Osteoblast (primary cell): ENCODE results near the gene LHX3. TPM values are rescaled to one million over a fixed set of nuclear protein-coding genes. Genes with fewer than 3 reads are reported as not detected.

Experiments
- DNase-seq: peaks from one replicate; pipeline ENCODE4 v3.0.0; 2011; ENCODE audit warnings: low spot score, mixed read lengths; ENCODE audit not compliant: insufficient read length; ENCODE audit errors: missing footprints
- H2AFZ ChIP-seq: 2 replicates; pipeline ENCODE4 v1.6.0; 2011; ENCODE audit warnings: mild to moderate bottlenecking, low read length
- H3K27ac ChIP-seq: 2 replicates; pipeline ENCODE4 v1.5.1; 2011; ENCODE audit warnings: mild to moderate bottlenecking, low read depth, low read length, moderate library complexity
- H3K27me3 ChIP-seq: 2 replicates; pipeline ENCODE4 v1.6.0; 2012; ENCODE audit warnings: mild to moderate bottlenecking, control low read depth, inconsistent platforms, low read length, moderate library complexity; ENCODE audit not compliant: insufficient read depth
- H3K36me3 ChIP-seq: 2 replicates; pipeline ENCODE4 v1.5.1; 2011; ENCODE audit warnings: mild to moderate bottlenecking, low read length, control low read depth, moderate library complexity; ENCODE audit not compliant: insufficient read depth
- H3K4me1 ChIP-seq: 2 replicates; pipeline ENCODE4 v1.5.1; 2011; ENCODE audit warnings: mild to moderate bottlenecking, low read length, control low read depth, moderate library complexity; ENCODE audit not compliant: insufficient read depth
- H3K4me2 ChIP-seq: 2 replicates; pipeline ENCODE4 v1.6.0; 2011; ENCODE audit warnings: mild to moderate bottlenecking, low read length; ENCODE audit not compliant: insufficient read depth
- H3K4me3 ChIP-seq: fragments of 200-600 bp; sonication (generic); 3 replicates; pipeline ENCODE4 v1.5.1; 2012; ENCODE audit warnings: mild to moderate bottlenecking, low read length, inconsistent platforms; ENCODE audit not compliant: insufficient read depth
- H3K79me2 ChIP-seq: 2 replicates; pipeline ENCODE4 v1.6.0; 2012; ENCODE audit warnings: mild to moderate bottlenecking, low read length, control low read depth, inconsistent platforms; ENCODE audit not compliant: insufficient read depth
- H3K9me3 ChIP-seq: 2 replicates; pipeline ENCODE4 v1.5.1; 2011; ENCODE audit warnings: low read depth, low read length, control low read depth
- H4K20me1 ChIP-seq: 2 replicates; pipeline ENCODE4 v1.6.0; 2012; ENCODE audit warnings: mild to moderate bottlenecking, low read length, control low read depth; ENCODE audit not compliant: insufficient read depth
- total RNA-seq: library from RNA; depleted of rRNA; stranded (reverse); fragments of >200 nt; gene quantifications from 2 replicates; pipeline ENCODE4 v1.2.3, GENCODE V29; 2012
- TF ChIP-seq, protein P1 (sequence below): IDR thresholded peaks from 2 replicates; pipeline ENCODE4 v1.5.1; 2011; ENCODE audit warnings: mild to moderate bottlenecking, low read depth, low read length, moderate library complexity; ENCODE audit errors: extremely low read depth

Gene LHX3
- total RNA-seq, 1 donor, result not detected

DNA sequence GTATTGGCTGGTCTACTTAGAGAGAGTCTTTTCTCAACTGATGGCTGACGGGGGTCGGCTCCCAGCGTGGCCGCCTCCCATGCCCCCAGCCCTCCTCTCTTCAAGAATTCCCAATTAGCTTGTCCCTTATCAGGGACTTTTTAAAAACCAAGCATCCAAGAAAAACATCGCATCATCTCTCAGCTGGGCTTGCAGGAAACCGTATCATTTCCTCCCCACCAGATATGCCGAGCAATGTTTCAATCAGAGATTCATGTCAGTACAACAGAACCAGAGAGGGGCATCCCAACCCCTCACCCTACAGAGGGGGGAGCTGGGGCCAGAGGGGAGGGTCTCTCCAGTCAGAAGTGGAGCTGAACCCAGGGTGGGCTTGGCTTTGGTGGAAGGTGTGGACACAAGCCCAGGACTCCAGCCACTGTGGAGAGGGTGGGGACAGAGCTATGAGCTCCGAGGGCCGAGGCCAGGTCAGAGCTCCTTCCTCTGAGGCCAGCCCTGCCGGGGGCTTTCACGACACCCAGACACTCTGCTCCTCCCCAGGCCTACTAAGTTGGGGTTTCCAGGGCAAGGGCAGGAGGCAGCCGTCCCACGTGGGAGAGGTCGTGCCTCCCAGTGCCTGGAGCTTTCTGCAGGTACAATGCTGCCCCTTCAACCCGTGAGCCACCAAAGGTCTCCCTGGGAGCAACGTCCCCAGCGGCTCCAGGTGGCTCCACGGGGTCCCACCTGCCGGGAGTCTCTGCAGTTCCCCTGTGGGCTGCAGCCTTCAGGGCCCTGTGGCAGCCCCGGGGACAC, 47.3 kb downstream of the LHX3 start:
- Histone ChIP-seq H3K4me2 (no peak overlapping the region), H3K27me3 (peaks cover 38% of the 10 kb centered on the region), H3K4me1 (no peaks in the 10 kb centered on the region), H3K79me2 (no peaks in the 10 kb centered on the region), H3K4me3 (no peak overlapping the region), H4K20me1 (no peaks in the 10 kb centered on the region), H3K27ac (no peak overlapping the region), H2AFZ (no peak overlapping the region), H3K36me3 (no peaks in the 10 kb centered on the region), H3K9me3 (no peaks in the 10 kb centered on the region)
- TF ChIP-seq, protein P1, sequence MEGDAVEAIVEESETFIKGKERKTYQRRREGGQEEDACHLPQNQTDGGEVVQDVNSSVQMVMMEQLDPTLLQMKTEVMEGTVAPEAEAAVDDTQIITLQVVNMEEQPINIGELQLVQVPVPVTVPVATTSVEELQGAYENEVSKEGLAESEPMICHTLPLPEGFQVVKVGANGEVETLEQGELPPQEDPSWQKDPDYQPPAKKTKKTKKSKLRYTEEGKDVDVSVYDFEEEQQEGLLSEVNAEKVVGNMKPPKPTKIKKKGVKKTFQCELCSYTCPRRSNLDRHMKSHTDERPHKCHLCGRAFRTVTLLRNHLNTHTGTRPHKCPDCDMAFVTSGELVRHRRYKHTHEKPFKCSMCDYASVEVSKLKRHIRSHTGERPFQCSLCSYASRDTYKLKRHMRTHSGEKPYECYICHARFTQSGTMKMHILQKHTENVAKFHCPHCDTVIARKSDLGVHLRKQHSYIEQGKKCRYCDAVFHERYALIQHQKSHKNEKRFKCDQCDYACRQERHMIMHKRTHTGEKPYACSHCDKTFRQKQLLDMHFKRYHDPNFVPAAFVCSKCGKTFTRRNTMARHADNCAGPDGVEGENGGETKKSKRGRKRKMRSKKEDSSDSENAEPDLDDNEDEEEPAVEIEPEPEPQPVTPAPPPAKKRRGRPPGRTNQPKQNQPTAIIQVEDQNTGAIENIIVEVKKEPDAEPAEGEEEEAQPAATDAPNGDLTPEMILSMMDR, result no peak
- DNase-seq, result no peak

DNA sequence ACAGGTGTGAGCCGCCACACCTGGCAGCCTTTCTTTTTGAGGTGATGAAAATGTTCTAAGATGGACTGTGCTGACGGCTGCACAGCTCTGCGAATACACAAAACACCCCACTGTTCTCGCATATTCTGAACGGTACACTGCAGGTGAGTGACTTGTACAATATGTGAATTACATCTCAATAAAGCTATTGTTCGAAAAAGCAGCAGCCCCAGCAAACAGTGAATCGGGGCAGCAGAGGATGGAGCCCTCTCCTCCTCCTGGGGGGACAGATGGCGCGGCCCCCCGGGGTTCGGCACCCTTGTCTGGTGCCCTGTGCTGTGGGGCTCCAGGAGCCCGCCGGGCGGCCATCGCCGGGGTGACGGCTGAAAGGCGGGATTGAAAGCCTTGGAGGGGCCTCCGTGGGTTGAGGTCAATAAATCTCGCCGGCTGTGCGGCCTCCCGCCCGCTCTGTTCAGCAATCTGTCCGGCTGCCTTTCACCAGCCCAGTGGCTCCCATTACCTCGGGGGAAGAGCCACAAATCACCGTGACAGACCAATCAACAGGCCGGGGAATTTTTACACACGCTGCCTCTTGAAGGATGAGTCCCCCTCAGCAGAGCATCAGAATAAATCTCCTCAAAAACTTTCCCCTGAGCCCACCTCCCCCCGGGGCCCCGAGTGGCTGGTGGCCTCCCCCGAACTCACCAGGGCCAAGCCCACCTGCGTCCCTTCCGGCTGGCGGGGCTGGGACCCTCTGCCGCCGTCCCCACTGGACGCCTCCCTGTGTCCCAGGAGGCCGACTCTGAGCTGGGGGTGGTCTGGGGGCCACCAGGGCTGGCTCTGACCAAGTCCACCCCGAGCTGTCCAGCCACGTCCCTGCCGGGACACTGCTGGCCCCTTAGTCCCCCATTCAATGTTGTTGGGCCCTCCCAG, 48.5 kb downstream of the LHX3 start:
- no peak overlapping the region for H3K27ac ChIP-seq
- H3K4me3 ChIP-seq, result no peak overlapping the region
- no peak overlapping the region for H2AFZ ChIP-seq
- H3K36me3 ChIP-seq, result no peaks in the 10 kb centered on the region
- no peak overlapping the region for H3K4me2 ChIP-seq
- H3K9me3 ChIP-seq, result no peaks in the 10 kb centered on the region
- TF ChIP-seq, protein P1, result no peak
- H3K27me3 ChIP-seq, result peaks cover 38% of the 10 kb centered on the region
- no peaks in the 10 kb centered on the region for H3K4me1 ChIP-seq
- H3K79me2 ChIP-seq, result no peaks in the 10 kb centered on the region
- H4K20me1 ChIP-seq, result no peaks in the 10 kb centered on the region
- no peak for DNase-seq

DNA sequence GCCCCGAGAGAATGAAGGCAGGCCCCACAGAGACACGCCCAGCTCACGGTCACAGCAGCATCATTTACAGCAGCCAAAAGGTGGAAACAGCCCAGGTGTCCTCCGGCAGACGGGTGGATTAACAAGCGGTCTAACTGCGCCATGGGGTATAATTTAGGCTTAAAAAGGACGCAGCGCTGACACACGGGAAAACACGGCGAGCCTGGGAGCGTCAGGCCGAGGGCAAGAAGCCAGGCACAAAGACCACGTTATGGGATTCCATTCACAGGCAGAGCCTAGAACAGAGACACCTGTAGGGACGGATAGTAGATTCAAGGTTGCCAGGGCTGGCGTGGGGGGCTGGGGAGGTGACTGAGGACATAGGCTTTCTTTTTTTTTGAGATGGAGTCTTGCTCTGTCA, 49.4 kb downstream of the LHX3 start:
- no peaks in the 10 kb centered on the region for H3K4me1 ChIP-seq
- no peaks in the 10 kb centered on the region for H3K9me3 ChIP-seq
- TF ChIP-seq, protein P1, result no peak
- H3K36me3 ChIP-seq, result no peaks in the 10 kb centered on the region
- H2AFZ ChIP-seq, result no peak overlapping the region
- H4K20me1 ChIP-seq, result no peaks in the 10 kb centered on the region
- no peak overlapping the region for H3K27ac ChIP-seq
- H3K4me3 ChIP-seq, result no peak overlapping the region
- H3K27me3 ChIP-seq, result peaks cover 38% of the 10 kb centered on the region
- no peak overlapping the region for H3K4me2 ChIP-seq
- no peak for DNase-seq
- H3K79me2 ChIP-seq, result no peaks in the 10 kb centered on the region

DNA sequence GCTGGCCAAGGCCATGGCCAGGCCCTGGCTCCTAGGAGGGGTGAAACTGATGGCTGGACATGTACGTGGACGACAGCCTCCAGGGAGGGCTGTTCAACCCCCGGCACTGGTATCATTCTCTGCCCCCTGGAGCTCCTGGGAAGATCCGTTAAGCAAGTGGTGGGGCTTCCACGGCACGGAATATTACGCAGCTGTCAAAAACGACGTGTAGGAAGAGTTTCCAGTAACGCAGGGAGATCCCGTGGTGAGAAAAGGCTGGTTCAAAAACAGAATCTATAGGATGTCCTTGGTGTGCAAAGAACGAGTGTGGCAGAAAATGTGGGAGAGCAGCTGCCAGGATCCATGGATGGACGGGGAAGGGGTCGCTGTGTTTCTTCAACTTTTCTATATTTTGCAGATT, 50.0 kb downstream of the LHX3 start:
- H3K4me3 ChIP-seq, result no peak overlapping the region

More for the DNA sequence above, 50.0 kb downstream of the LHX3 start:
- no peak overlapping the region for H2AFZ ChIP-seq
- no peaks in the 10 kb centered on the region for H3K4me1 ChIP-seq
- no peaks in the 10 kb centered on the region for H3K79me2 ChIP-seq
- no peak overlapping the region for H3K27ac ChIP-seq
- no peaks in the 10 kb centered on the region for H3K36me3 ChIP-seq
- no peaks in the 10 kb centered on the region for H4K20me1 ChIP-seq
- no peak for DNase-seq
- no peaks in the 10 kb centered on the region for H3K9me3 ChIP-seq
- no peak overlapping the region for H3K4me2 ChIP-seq
- peaks cover 38% of the 10 kb centered on the region for H3K27me3 ChIP-seq
- TF ChIP-seq, protein P1, result no peak
